IMR-90 (cell line): ENCODE data around the gene BCL11B. TPM values are rescaled to one million over a fixed set of nuclear protein-coding genes. Genes with fewer than 3 reads are reported as not detected.

Experiments
- ATAC-seq: fragments of 200-7000 bp; cut with Tn5 transposase; 2 replicates; pipeline ENCODE4 v1.9.1; 2020; ENCODE audit warnings: low read depth, mild to moderate bottlenecking, moderate library complexity
- BruUV-seq: library from RNA; stranded (reverse); fragments of 400-500 nt; replicated peaks from 2 replicates; lab custom pipeline; 2021; lab: Mats Ljungman, UMichigan
- CTCF ChIA-PET: fragments of 300-600 bp; formaldehyde crosslinking; extraction: SDS; loops from one replicate; lab custom pipeline; 2021; ENCODE audit warnings: antibody characterized with exemption; lab: Yijun Ruan, JAX
- POLR2A ChIA-PET: fragments of 300-600 bp; sonication (Branson Sonifier 250); formaldehyde crosslinking; loops from one replicate; lab custom pipeline; 2022; ENCODE audit warnings: antibody characterized with exemption; ENCODE audit not compliant: unreplicated experiment; lab: Charles Lee
- DNase-seq: peaks from one replicate; pipeline ENCODE4 v3.0.0; 2013
- H2AFZ ChIP-seq: replicated peaks from 2 replicates; pipeline ENCODE3; 2013; ENCODE audit warnings: low read length, mild to moderate bottlenecking; ENCODE audit not compliant: poor library complexity
- H2AK5ac ChIP-seq: 2 replicates; pipeline ENCODE4 v1.6.1; 2013; ENCODE audit warnings: low read depth, low read length, inconsistent platforms
- H2AK9ac ChIP-seq: replicated peaks from 2 replicates; pipeline ENCODE3; 2013; ENCODE audit warnings: mild to moderate bottlenecking, low read depth, low read length, moderate library complexity; ENCODE audit not compliant: poor library complexity
- H2BK120ac ChIP-seq: 2 replicates; pipeline ENCODE4 v1.6.1; 2013; ENCODE audit warnings: low read depth, low read length, inconsistent platforms
- H2BK15ac ChIP-seq: 3 replicates; pipeline ENCODE4 v1.6.1; 2013; ENCODE audit warnings: low read depth, low read length, inconsistent platforms
- H2BK20ac ChIP-seq: 2 replicates; pipeline ENCODE4 v1.6.1; 2013; ENCODE audit warnings: low read depth, mild to moderate bottlenecking, inconsistent platforms, low read length, moderate library complexity
- H2BK5ac ChIP-seq: 2 replicates; pipeline ENCODE4 v1.6.1; 2013; ENCODE audit warnings: mild to moderate bottlenecking, low read depth, low read length, inconsistent platforms; ENCODE audit not compliant: poor library complexity, severe bottlenecking
- H3K14ac ChIP-seq: replicated peaks from 2 replicates; pipeline ENCODE4 v1.6.1; 2013; ENCODE audit warnings: low read depth, low read length, inconsistent platforms
- H3K18ac ChIP-seq: 2 replicates; pipeline ENCODE4 v1.6.1; 2013; ENCODE audit warnings: low read depth, low read length, control low read depth
- H3K23ac ChIP-seq: 2 replicates; pipeline ENCODE4 v1.6.1; 2013; ENCODE audit warnings: low read depth, low read length, inconsistent platforms
- H3K27ac ChIP-seq: 2 replicates; pipeline ENCODE4 v1.5.1; 2013; ENCODE audit warnings: mild to moderate bottlenecking, control low read depth, low read length; ENCODE audit not compliant: insufficient read depth
- H3K27me3 ChIP-seq: 2 replicates; pipeline ENCODE4 v1.6.1; 2013; ENCODE audit warnings: low read length; ENCODE audit not compliant: control insufficient read depth, insufficient read depth
- H3K36me3 ChIP-seq: 2 replicates; pipeline ENCODE4 v1.6.1; 2013; ENCODE audit warnings: low read length, mixed read lengths; ENCODE audit not compliant: control insufficient read depth, insufficient read depth
- H3K4ac ChIP-seq: 2 replicates; pipeline ENCODE4 v1.6.1; 2013; ENCODE audit warnings: low read depth, low read length, inconsistent platforms
- H3K4me1 ChIP-seq: 2 replicates; pipeline ENCODE4 v1.6.1; 2013; ENCODE audit warnings: low read length, mixed read lengths; ENCODE audit not compliant: control insufficient read depth, insufficient read depth
- H3K4me2 ChIP-seq: 2 replicates; pipeline ENCODE4 v1.6.1; 2013; ENCODE audit warnings: low read depth, mild to moderate bottlenecking, control low read depth, low read length, moderate library complexity
- H3K4me3 ChIP-seq: 2 replicates; pipeline ENCODE4 v1.5.1; 2013; ENCODE audit warnings: low read depth, mild to moderate bottlenecking, control low read depth, low read length, moderate library complexity; ENCODE audit not compliant: insufficient read depth
- H3K56ac ChIP-seq: 2 replicates; pipeline ENCODE4 v1.6.1; 2013; ENCODE audit warnings: low read length, inconsistent platforms; ENCODE audit not compliant: insufficient read depth; ENCODE audit errors: extremely low read depth
- H3K79me1 ChIP-seq, 2 experiments: 2 replicates each; pipeline ENCODE4 v1.6.1; 2013; ENCODE audit warnings: low read length in 2 of 2, inconsistent platforms in 1 of 2, low read depth in 1 of 2
- H3K9ac ChIP-seq: 2 replicates; pipeline ENCODE4 v1.6.1; 2013; ENCODE audit warnings: low read depth, low read length, control low read depth
- H3K9me1 ChIP-seq: 2 replicates; pipeline ENCODE4 v1.6.1; 2013; ENCODE audit warnings: low read length, inconsistent platforms; ENCODE audit not compliant: insufficient read depth
- H3K9me3 ChIP-seq: 2 replicates; pipeline ENCODE4 v1.6.1; 2013; ENCODE audit warnings: low read length; ENCODE audit not compliant: control insufficient read depth, insufficient read depth
- H4K20me1 ChIP-seq: 2 replicates; pipeline ENCODE4 v1.6.1; 2013; ENCODE audit warnings: low read length, inconsistent platforms; ENCODE audit not compliant: insufficient read depth
- H4K5ac ChIP-seq: 2 replicates; pipeline ENCODE4 v1.6.1; 2013; ENCODE audit warnings: mild to moderate bottlenecking, low read depth, low read length, control low read depth
- H4K8ac ChIP-seq, 2 experiments: 2 replicates each; pipeline ENCODE4 v1.6.1; 2013; ENCODE audit warnings: low read depth in 2 of 2, low read length in 2 of 2, control low read depth in 1 of 2, inconsistent platforms in 1 of 2
- H4K91ac ChIP-seq: 2 replicates; pipeline ENCODE4 v1.6.1; 2013; ENCODE audit warnings: low read depth, low read length, inconsistent platforms; ENCODE audit not compliant: insufficient read depth
- BHLHE40 ChIP-seq: fragments of 150-350 bp; IDR thresholded peaks from 2 replicates; pipeline ENCODE4 v1.6.1; 2016; ENCODE audit warnings: mild to moderate bottlenecking, low read depth, low read length
- CEBPB ChIP-seq: IDR thresholded peaks from 2 replicates; pipeline ENCODE4 v1.6.1; 2012; ENCODE audit warnings: low read depth, low read length, improper control_type of control experiment
- CHD1 ChIP-seq: IDR thresholded peaks from 2 replicates; pipeline ENCODE4 v1.6.1; 2012; ENCODE audit warnings: low read depth, low read length, improper control_type of control experiment
- FOS ChIP-seq: fragments of 150-350 bp; IDR thresholded peaks from 2 replicates; pipeline ENCODE4 v1.6.1; 2016; ENCODE audit warnings: low read depth, low read length
- MAFK ChIP-seq: IDR thresholded peaks from 2 replicates; pipeline ENCODE4 v1.6.1; 2012; ENCODE audit warnings: low read depth, low read length, improper control_type of control experiment
- MAZ ChIP-seq: IDR thresholded peaks from 2 replicates; pipeline ENCODE4 v1.6.1; 2012; ENCODE audit warnings: low read depth, mild to moderate bottlenecking, low read length, improper control_type of control experiment, moderate library complexity, borderline replicate concordance
- MXI1 ChIP-seq: IDR thresholded peaks from 2 replicates; pipeline ENCODE4 v1.6.1; 2012; ENCODE audit warnings: low read depth, mild to moderate bottlenecking, low read length, moderate library complexity, borderline replicate concordance
- NFE2L2 ChIP-seq: fragments of 150-350 bp; IDR thresholded peaks from 2 replicates; pipeline ENCODE4 v1.6.1; 2016; ENCODE audit warnings: low read depth, mild to moderate bottlenecking, low read length
- POLR2A ChIP-seq: IDR thresholded peaks from 2 replicates; pipeline ENCODE4 v1.6.1; 2012; ENCODE audit warnings: mild to moderate bottlenecking, low read depth, low read length
- RAD21 ChIP-seq: IDR thresholded peaks from 2 replicates; pipeline ENCODE4 v1.6.1; 2012; ENCODE audit warnings: low read length, improper control_type of control experiment
- RCOR1 ChIP-seq: IDR thresholded peaks from 2 replicates; pipeline ENCODE4 v1.6.1; 2012; ENCODE audit warnings: mild to moderate bottlenecking, low read length, improper control_type of control experiment; ENCODE audit not compliant: insufficient replicate concordance
- RFX5 ChIP-seq: IDR thresholded peaks from 2 replicates; pipeline ENCODE4 v1.8.0; 2012; ENCODE audit warnings: low read depth, mild to moderate bottlenecking, low read length, moderate library complexity
- SMC3 ChIP-seq: fragments of 150-350 bp; IDR thresholded peaks from 2 replicates; pipeline ENCODE4 v1.6.1; 2016; ENCODE audit warnings: low read depth, mild to moderate bottlenecking, antibody characterized with exemption, low read length, moderate library complexity
- WGBS, 2 experiments: methylation state at CpG; one replicate each; pipeline versions ENCODE4 v1.1.5 to v1.1.7; 2013; ENCODE audit warnings: missing lambda C conversion rate in 2 of 2; ENCODE audit not compliant: insufficient read length in 1 of 2; ENCODE audit errors: extremely low coverage in 2 of 2; 5-methylcytosine and 5-hydroxymethylcytosine counted together
- dilution Hi-C: fragments of 300-500 bp; cut with HindIII; formaldehyde crosslinking; loops from one replicate; pipeline ENCODE4 v1.14.3; 2018; ENCODE audit warnings: low sequenced_read_pairs; ENCODE audit not compliant: unreplicated experiment
- in situ Hi-C: fragments of 300-500 bp; cut with MboI; formaldehyde crosslinking; loops from 3 replicates; pipeline ENCODE4 v1.14.3; 2019; ENCODE audit warnings: low sequenced_read_pairs, inconsistent platforms, mixed read lengths
- intact Hi-C: fragments of 100-400 bp; cut with micrococcal nuclease; formaldehyde crosslinking; loops from 2 replicates; pipeline ENCODE4 v1.10.0; 2022
- polyA plus RNA-seq, 3 experiments: library from polyadenylated mRNA; depleted of rRNA; stranded (reverse); fragments of >200 nt; gene quantifications; 2 replicates each; pipeline ENCODE4 v1.2.3, GENCODE V29; 2012; ENCODE audit warnings: low replicate concordance in 1 of 3
- total RNA-seq: library from RNA; depleted of rRNA; stranded (reverse); fragments of >200 nt; gene quantifications from 2 replicates; pipeline ENCODE4 v1.2.3, GENCODE V29; 2012
- TF ChIP-seq, protein P1 (sequence below): fragments of 150-350 bp; IDR thresholded peaks from 2 replicates; pipeline ENCODE4 v1.6.1; 2016; ENCODE audit warnings: low read depth, mild to moderate bottlenecking, low read length, moderate library complexity, borderline replicate concordance
- TF ChIP-seq, protein P2 (sequence below): fragments of 150-350 bp; IDR thresholded peaks from 2 replicates; pipeline ENCODE4 v1.6.1; 2017; ENCODE audit warnings: mild to moderate bottlenecking, antibody characterized with exemption, low read length, low read depth
- TF ChIP-seq, protein P3 (sequence below): conservative IDR thresholded peaks from 2 replicates; pipeline ENCODE4 v1.5.1; 2012; ENCODE audit warnings: mild to moderate bottlenecking, low read depth, low read length, improper control_type of control experiment

Gene BCL11B
- total and polyA plus RNA-seq, 2 of the 4 experiments (the other 2 are of a cell fraction), result under 0.01 TPM; not detected in 1

GRCh38 chr14:99239661-99240092, 32.3 kb downstream of the BCL11B start:
- H2AK9ac ChIP-seq, result no peak overlapping the region
- dilution Hi-C loops, result no loop called here
- CTCF ChIA-PET, result no interaction called here
- H3K36me3 ChIP-seq, result no peaks in the 10 kb centered on the region
- no TSS peak for BruUV-seq
- TF ChIP-seq, protein P1, sequence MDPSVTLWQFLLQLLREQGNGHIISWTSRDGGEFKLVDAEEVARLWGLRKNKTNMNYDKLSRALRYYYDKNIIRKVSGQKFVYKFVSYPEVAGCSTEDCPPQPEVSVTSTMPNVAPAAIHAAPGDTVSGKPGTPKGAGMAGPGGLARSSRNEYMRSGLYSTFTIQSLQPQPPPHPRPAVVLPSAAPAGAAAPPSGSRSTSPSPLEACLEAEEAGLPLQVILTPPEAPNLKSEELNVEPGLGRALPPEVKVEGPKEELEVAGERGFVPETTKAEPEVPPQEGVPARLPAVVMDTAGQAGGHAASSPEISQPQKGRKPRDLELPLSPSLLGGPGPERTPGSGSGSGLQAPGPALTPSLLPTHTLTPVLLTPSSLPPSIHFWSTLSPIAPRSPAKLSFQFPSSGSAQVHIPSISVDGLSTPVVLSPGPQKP, result no peak
- no peak for TF ChIP-seq RCOR1
- TF ChIP-seq SMC3, result no peak
- no peak for TF ChIP-seq NFE2L2
- no peak for TF ChIP-seq RFX5
- TF ChIP-seq, protein P2, sequence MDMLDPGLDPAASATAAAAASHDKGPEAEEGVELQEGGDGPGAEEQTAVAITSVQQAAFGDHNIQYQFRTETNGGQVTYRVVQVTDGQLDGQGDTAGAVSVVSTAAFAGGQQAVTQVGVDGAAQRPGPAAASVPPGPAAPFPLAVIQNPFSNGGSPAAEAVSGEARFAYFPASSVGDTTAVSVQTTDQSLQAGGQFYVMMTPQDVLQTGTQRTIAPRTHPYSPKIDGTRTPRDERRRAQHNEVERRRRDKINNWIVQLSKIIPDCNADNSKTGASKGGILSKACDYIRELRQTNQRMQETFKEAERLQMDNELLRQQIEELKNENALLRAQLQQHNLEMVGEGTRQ, result no peak
- TF ChIP-seq, protein P3, sequence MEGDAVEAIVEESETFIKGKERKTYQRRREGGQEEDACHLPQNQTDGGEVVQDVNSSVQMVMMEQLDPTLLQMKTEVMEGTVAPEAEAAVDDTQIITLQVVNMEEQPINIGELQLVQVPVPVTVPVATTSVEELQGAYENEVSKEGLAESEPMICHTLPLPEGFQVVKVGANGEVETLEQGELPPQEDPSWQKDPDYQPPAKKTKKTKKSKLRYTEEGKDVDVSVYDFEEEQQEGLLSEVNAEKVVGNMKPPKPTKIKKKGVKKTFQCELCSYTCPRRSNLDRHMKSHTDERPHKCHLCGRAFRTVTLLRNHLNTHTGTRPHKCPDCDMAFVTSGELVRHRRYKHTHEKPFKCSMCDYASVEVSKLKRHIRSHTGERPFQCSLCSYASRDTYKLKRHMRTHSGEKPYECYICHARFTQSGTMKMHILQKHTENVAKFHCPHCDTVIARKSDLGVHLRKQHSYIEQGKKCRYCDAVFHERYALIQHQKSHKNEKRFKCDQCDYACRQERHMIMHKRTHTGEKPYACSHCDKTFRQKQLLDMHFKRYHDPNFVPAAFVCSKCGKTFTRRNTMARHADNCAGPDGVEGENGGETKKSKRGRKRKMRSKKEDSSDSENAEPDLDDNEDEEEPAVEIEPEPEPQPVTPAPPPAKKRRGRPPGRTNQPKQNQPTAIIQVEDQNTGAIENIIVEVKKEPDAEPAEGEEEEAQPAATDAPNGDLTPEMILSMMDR, result no peak
- TF ChIP-seq RAD21, result no peak
- no peak for TF ChIP-seq BHLHE40
- TF ChIP-seq FOS, result no peak
- no peak for TF ChIP-seq MXI1
- TF ChIP-seq CEBPB, result no peak
- no peak for TF ChIP-seq MAZ
- no peak for TF ChIP-seq MAFK
- TF ChIP-seq POLR2A, result no peak
- TF ChIP-seq CHD1, result no peak
- intact Hi-C loops, result no loop called here
- POLR2A ChIA-PET, result no interaction called here
- H3K4me2 ChIP-seq, result no peak overlapping the region
- in situ Hi-C loops, result no loop called here
- no peak overlapping the region for H3K14ac ChIP-seq
- H3K4ac ChIP-seq, result no peak overlapping the region
- H2BK20ac ChIP-seq, result no peak overlapping the region
- H2BK120ac ChIP-seq, result no peak overlapping the region
- no peak overlapping the region for H2AFZ ChIP-seq
- peaks cover 6% of the 10 kb centered on the region; the same call in 1 of the 2 replicates for H3K9me3 ChIP-seq
- H2AK5ac ChIP-seq, result no peak overlapping the region
- no peak overlapping the region for H4K5ac ChIP-seq
- ATAC-seq (no peak), DNase-seq (no peak)
- H2BK15ac ChIP-seq, result no peak overlapping the region
- no peak overlapping the region for H3K18ac ChIP-seq
- no peak overlapping the region for H3K56ac ChIP-seq
- no peaks in the 10 kb centered on the region for H4K20me1 ChIP-seq
- no peak overlapping the region for H4K91ac ChIP-seq
- H3K9me1 ChIP-seq, result no peaks in the 10 kb centered on the region
- no peak overlapping the region for H3K4me3 ChIP-seq
- H3K27me3 ChIP-seq, result no peaks in the 10 kb centered on the region; the same call in 1 of the 2 replicates
- H3K79me1 ChIP-seq, result no peaks in the 10 kb centered on the region
- no peak overlapping the region for H3K27ac ChIP-seq
- H3K4me1 ChIP-seq, result no peaks in the 10 kb centered on the region
- H3K23ac ChIP-seq, result no peak overlapping the region
- H3K9ac ChIP-seq, result no peak overlapping the region
- WGBS, 2 experiments, result 20% methylated on average over 1 of the region's 7 CpGs; no CpG with 5 or more reads in 1 of the 2 experiments
- no peak overlapping the region for H4K8ac ChIP-seq
- no peak overlapping the region for H2BK5ac ChIP-seq
